Measurements from ENCODE around the gene PLAGL2.

- TF ChIP-seq CTCF (IDR thresholded peaks at IDR 0.05) (no peak), EZH2phosphoT487 (IDR thresholded peaks at IDR 0.05) (no peak)
Measured at GRCh38 chr20:32142991-32143390, 64.6 kb downstream of the PLAGL2 start.
